ENCODE data around the gene C10orf90.

The C10orf90 gene

GRCh38 chr10:126538439-126539135, 131.9 kb downstream of the C10orf90 start:
- Mint-ChIP-seq H3K27me3 (no peaks in the 10 kb centered on the region), H3K36me3 (no peaks in the 10 kb centered on the region), H3K9me3 (peaks cover 0 to 3% of the 10 kb centered on the region in 2 donors), H3K4me3 (no peak overlapping the region), H3K27ac (no peak overlapping the region), H3K4me1 (no peaks in the 10 kb centered on the region)
- DNase-seq, result no peak
- no peak for ATAC-seq (replicated peaks)

- H3K27me3 Mint-ChIP-seq, result no peaks in the 10 kb centered on the region
- no peaks in the 10 kb centered on the region for H3K36me3 Mint-ChIP-seq
- peaks cover 0 to 3% of the 10 kb centered on the region in 2 donors for H3K9me3 Mint-ChIP-seq
- H3K4me1 Mint-ChIP-seq, result no peaks in the 10 kb centered on the region
- no peak for ATAC-seq (replicated peaks)
- no peak overlapping the region for H3K4me3 Mint-ChIP-seq
- no peak for DNase-seq
- H3K27ac Mint-ChIP-seq, result no peak overlapping the region
These were observed 133.8 kb downstream of the C10orf90 start for GRCh38 chr10:126536656-126537055.

GRCh38 chr10:126536148-126536547, 134.3 kb downstream of the C10orf90 start:
- no peaks in the 10 kb centered on the region for H3K27me3 Mint-ChIP-seq

GRCh38 chr10:126533644-126534043, 136.8 kb downstream of the C10orf90 start:
- Mint-ChIP-seq H3K4me1 (no peaks in the 10 kb centered on the region), H3K4me3 (no peak overlapping the region), H3K36me3 (no peaks in the 10 kb centered on the region), H3K9me3 (peaks cover 0 to 3% of the 10 kb centered on the region in 2 donors), H3K27ac (no peak overlapping the region), H3K27me3 (no peaks in the 10 kb centered on the region)
- DNase-seq (no peak), ATAC-seq (replicated peaks) (no peak)

More at GRCh38 chr10:126536148-126536547, 134.3 kb downstream of the C10orf90 start:
- Mint-ChIP-seq H3K9me3 (peaks cover 0 to 3% of the 10 kb centered on the region in 2 donors), H3K4me1 (no peaks in the 10 kb centered on the region), H3K36me3 (no peaks in the 10 kb centered on the region), H3K4me3 (no peak overlapping the region), H3K27ac (no peak overlapping the region)
- DNase-seq (no peak), ATAC-seq (replicated peaks) (no peak)

- no peak overlapping the region for H3K27ac Mint-ChIP-seq
- peaks cover 0 to 7% of the 10 kb centered on the region in 2 donors for H3K27me3 Mint-ChIP-seq
These were observed 142.1 kb downstream of the C10orf90 start for GRCh38 chr10:126528315-126528835.

GRCh38 chr10:126527645-126528314, 142.7 kb downstream of the C10orf90 start:
- Mint-ChIP-seq H3K27ac (no peak overlapping the region), H3K9me3 (peaks cover 0 to 1% of the 10 kb centered on the region in 2 donors), H3K4me1 (no peaks in the 10 kb centered on the region), H3K27me3 (peaks cover 4 to 7% of the 10 kb centered on the region in 2 donors), H3K4me3 (no peak overlapping the region), H3K36me3 (no peaks in the 10 kb centered on the region)
- no peak for ATAC-seq (replicated peaks)
- DNase-seq, result no peak

More at GRCh38 chr10:126528315-126528835, 142.1 kb downstream of the C10orf90 start:
- DNase-seq (no peak), ATAC-seq (replicated peaks) (no peak)
- no peaks in the 10 kb centered on the region for H3K4me1 Mint-ChIP-seq
- H3K9me3 Mint-ChIP-seq, result peaks cover 0 to 1% of the 10 kb centered on the region in 2 donors
- H3K4me3 Mint-ChIP-seq, result no peak overlapping the region
- H3K36me3 Mint-ChIP-seq, result no peaks in the 10 kb centered on the region

GRCh38 chr10:126525326-126525725, 145.2 kb downstream of the C10orf90 start:
- ATAC-seq (replicated peaks), result no peak
- H3K27ac Mint-ChIP-seq, result no peak overlapping the region
- peaks cover 4 to 7% of the 10 kb centered on the region in 2 donors for H3K27me3 Mint-ChIP-seq
- DNase-seq, result no peak
- no peak overlapping the region for H3K4me3 Mint-ChIP-seq
- peaks cover 0 to 4% of the 10 kb centered on the region in 2 donors for H3K9me3 Mint-ChIP-seq
- H3K4me1 Mint-ChIP-seq, result no peaks in the 10 kb centered on the region
- no peaks in the 10 kb centered on the region for H3K36me3 Mint-ChIP-seq

GRCh38 chr10:126524526-126524925, 146.0 kb downstream of the C10orf90 start:
- H3K36me3 Mint-ChIP-seq, result no peaks in the 10 kb centered on the region
- no peak overlapping the region for H3K4me3 Mint-ChIP-seq
- peaks cover 4 to 7% of the 10 kb centered on the region in 2 donors for H3K27me3 Mint-ChIP-seq
- DNase-seq (no peak), ATAC-seq (replicated peaks) (no peak)
- H3K4me1 Mint-ChIP-seq, result no peaks in the 10 kb centered on the region
- H3K27ac Mint-ChIP-seq, result no peak overlapping the region
- peaks cover 0 to 4% of the 10 kb centered on the region in 2 donors for H3K9me3 Mint-ChIP-seq

GRCh38 chr10:126523071-126523470, 147.4 kb downstream of the C10orf90 start:
- no peaks in the 10 kb centered on the region for H3K4me1 Mint-ChIP-seq
- peaks cover 4 to 7% of the 10 kb centered on the region in 2 donors for H3K27me3 Mint-ChIP-seq
- H3K36me3 Mint-ChIP-seq, result no peaks in the 10 kb centered on the region
- ATAC-seq (replicated peaks), result no peak
- peaks cover 0 to 4% of the 10 kb centered on the region in 2 donors for H3K9me3 Mint-ChIP-seq
- H3K27ac Mint-ChIP-seq, result no peak overlapping the region
- DNase-seq, result no peak
- H3K4me3 Mint-ChIP-seq, result no peak overlapping the region

GRCh38 chr10:126521399-126521798, 149.1 kb downstream of the C10orf90 start:
- H3K27ac Mint-ChIP-seq, result no peak overlapping the region
- no peak overlapping the region for H3K4me3 Mint-ChIP-seq
- DNase-seq, result no peak
- H3K27me3 Mint-ChIP-seq, result peaks cover under 1 to 4% of the 10 kb centered on the region in 2 donors
- H3K36me3 Mint-ChIP-seq, result no peaks in the 10 kb centered on the region
- H3K9me3 Mint-ChIP-seq, result peaks cover 0 to 2% of the 10 kb centered on the region in 2 donors
- H3K4me1 Mint-ChIP-seq, result no peaks in the 10 kb centered on the region
- no peak for ATAC-seq (replicated peaks)

GRCh38 chr10:126520751-126521317, 149.7 kb downstream of the C10orf90 start:
- peaks cover 0 to 2% of the 10 kb centered on the region in 2 donors for H3K9me3 Mint-ChIP-seq
- no peak for ATAC-seq (replicated peaks)
- peaks cover 0 to 4% of the 10 kb centered on the region in 2 donors for H3K27me3 Mint-ChIP-seq

GRCh38 chr10:126519992-126520391, 150.5 kb downstream of the C10orf90 start:
- Mint-ChIP-seq H3K36me3 (no peaks in the 10 kb centered on the region), H3K4me1 (no peaks in the 10 kb centered on the region), H3K27me3 (peaks cover 0 to 4% of the 10 kb centered on the region in 2 donors), H3K27ac (no peak overlapping the region), H3K4me3 (no peak overlapping the region), H3K9me3 (peaks cover 0 to 2% of the 10 kb centered on the region in 2 donors)
- DNase-seq (no peak), ATAC-seq (replicated peaks) (no peak)

More at GRCh38 chr10:126520751-126521317, 149.7 kb downstream of the C10orf90 start:
- Mint-ChIP-seq H3K27ac (no peak overlapping the region), H3K4me3 (no peak overlapping the region), H3K4me1 (no peaks in the 10 kb centered on the region), H3K36me3 (no peaks in the 10 kb centered on the region)
- no peak for DNase-seq

GRCh38 chr10:126519185-126519584, 151.3 kb downstream of the C10orf90 start:
- Mint-ChIP-seq H3K27me3 (peaks cover 0 to 4% of the 10 kb centered on the region in 2 donors), H3K36me3 (no peaks in the 10 kb centered on the region), H3K4me3 (no peak overlapping the region), H3K4me1 (no peaks in the 10 kb centered on the region), H3K9me3 (peaks cover 0 to 2% of the 10 kb centered on the region in 2 donors), H3K27ac (no peak overlapping the region)
- no peak for DNase-seq
- ATAC-seq (replicated peaks), result no peak

GRCh38 chr10:126518218-126519080, 152.0 kb downstream of the C10orf90 start:
- no peaks in the 10 kb centered on the region for H3K4me1 Mint-ChIP-seq
- peaks cover 0 to 4% of the 10 kb centered on the region in 2 donors for H3K27me3 Mint-ChIP-seq
- H3K9me3 Mint-ChIP-seq, result peaks cover 0 to 2% of the 10 kb centered on the region in 2 donors
- DNase-seq (no peak), ATAC-seq (replicated peaks) (no peak)
- no peaks in the 10 kb centered on the region for H3K36me3 Mint-ChIP-seq
- no peak overlapping the region for H3K4me3 Mint-ChIP-seq
- no peak overlapping the region for H3K27ac Mint-ChIP-seq
